CD4-positive, CD25-positive, alpha-beta regulatory T cell (primary cell): ENCODE measurements around the gene TIMM17B. TPM values are rescaled to one million over a fixed set of nuclear protein-coding genes. Genes with fewer than 3 reads are reported as not detected.
A peak's percentile ranks its signal among the peaks of the same experiment; 100 is the strongest.

Source experiments
- ATAC-seq, 2 donors: fragments of 150-1000 bp; cut with Tn5 transposase; one replicate each; pipeline ENCODE4 v1.10.0; 2021; ENCODE audit warnings: low read depth in 2 of 2, moderate number of reproducible peaks in 2 of 2, moderate library complexity in 1 of 2
- DNase-seq, 3 donors: peaks; one replicate each; pipeline versions ENCODE4 v3.0.0 to v3.0.0-alpha.2; 2012 to 2022; ENCODE audit warnings: mixed read lengths in 1 of 3
- H3K27ac ChIP-seq: one replicate; pipeline ENCODE4 v1.7.0; 2013; ENCODE audit warnings: mild to moderate bottlenecking, low read length; ENCODE audit not compliant: insufficient read depth, poor library complexity, severe bottlenecking
- H3K27me3 ChIP-seq: one replicate; pipeline ENCODE4 v1.7.0; 2013; ENCODE audit warnings: low read length; ENCODE audit not compliant: control insufficient read depth, insufficient read depth
- H3K36me3 ChIP-seq: one replicate; pipeline ENCODE4 v1.7.0; 2013; ENCODE audit warnings: mild to moderate bottlenecking, low read length, moderate library complexity; ENCODE audit not compliant: control insufficient read depth, insufficient read depth
- H3K4me1 ChIP-seq: 2 replicates; pipeline ENCODE4 v1.7.0; 2013; ENCODE audit warnings: mild to moderate bottlenecking, low read length; ENCODE audit not compliant: insufficient read depth, control insufficient read depth, poor library complexity, severe bottlenecking
- H3K4me3 ChIP-seq: one replicate; pipeline ENCODE4 v1.7.0; 2013; ENCODE audit warnings: low read depth, mild to moderate bottlenecking, low read length, moderate library complexity
- H3K9me3 ChIP-seq, 2 experiments: 1 replicate in 1 of 2; 2 replicates in 1 of 2; pipeline ENCODE4 v1.7.0; 2013; ENCODE audit warnings: low read length in 2 of 2, mild to moderate bottlenecking in 1 of 2, moderate library complexity in 1 of 2; ENCODE audit not compliant: control insufficient read depth in 2 of 2
- H3K27ac Mint-ChIP-seq, 3 donors: one replicate each; pipeline ENCODE4 v1.8.0; 2020 to 2022; ENCODE audit warnings: mild to moderate bottlenecking in 3 of 3, mixed read lengths in 3 of 3, moderate library complexity in 2 of 3
- H3K27me3 Mint-ChIP-seq: one replicate; pipeline ENCODE4 v1.8.0; 2022; ENCODE audit warnings: mild to moderate bottlenecking, mixed read lengths
- H3K36me3 Mint-ChIP-seq: one replicate; pipeline ENCODE4 v1.8.0; 2020; ENCODE audit warnings: mixed read lengths
- H3K4me1 Mint-ChIP-seq, 4 donors: one replicate each; pipeline ENCODE4 v1.8.0; 2020 to 2022; ENCODE audit warnings: mixed read lengths in 4 of 4, mild to moderate bottlenecking in 1 of 4
- H3K4me3 Mint-ChIP-seq, 4 donors: one replicate each; pipeline ENCODE4 v1.8.0; 2020 to 2022; ENCODE audit warnings: mild to moderate bottlenecking in 4 of 4, mixed read lengths in 4 of 4, moderate library complexity in 3 of 4
- H3K9me3 Mint-ChIP-seq, 7 donors: one replicate each; pipeline ENCODE4 v1.8.0; 2020 to 2022; ENCODE audit warnings: mixed read lengths in 7 of 7, mild to moderate bottlenecking in 3 of 7, moderate library complexity in 2 of 7
- polyA plus RNA-seq, 4 donors: library from polyadenylated mRNA; unstranded; fragments of 300-500 nt; fragmentation: Illumina TruSeq; gene quantifications; one replicate each; pipeline ENCODE4 v1.2.3, GENCODE V29; 2021
- total RNA-seq: library from RNA; stranded (reverse); gene quantifications from one replicate; pipeline ENCODE4 v1.2.3, GENCODE V29; 2022

The TIMM17B gene
- total RNA-seq (31.4 TPM), polyA plus RNA-seq (10 to 100 TPM; 47.6 to 65.1 (median 55.2) TPM)

DNA sequence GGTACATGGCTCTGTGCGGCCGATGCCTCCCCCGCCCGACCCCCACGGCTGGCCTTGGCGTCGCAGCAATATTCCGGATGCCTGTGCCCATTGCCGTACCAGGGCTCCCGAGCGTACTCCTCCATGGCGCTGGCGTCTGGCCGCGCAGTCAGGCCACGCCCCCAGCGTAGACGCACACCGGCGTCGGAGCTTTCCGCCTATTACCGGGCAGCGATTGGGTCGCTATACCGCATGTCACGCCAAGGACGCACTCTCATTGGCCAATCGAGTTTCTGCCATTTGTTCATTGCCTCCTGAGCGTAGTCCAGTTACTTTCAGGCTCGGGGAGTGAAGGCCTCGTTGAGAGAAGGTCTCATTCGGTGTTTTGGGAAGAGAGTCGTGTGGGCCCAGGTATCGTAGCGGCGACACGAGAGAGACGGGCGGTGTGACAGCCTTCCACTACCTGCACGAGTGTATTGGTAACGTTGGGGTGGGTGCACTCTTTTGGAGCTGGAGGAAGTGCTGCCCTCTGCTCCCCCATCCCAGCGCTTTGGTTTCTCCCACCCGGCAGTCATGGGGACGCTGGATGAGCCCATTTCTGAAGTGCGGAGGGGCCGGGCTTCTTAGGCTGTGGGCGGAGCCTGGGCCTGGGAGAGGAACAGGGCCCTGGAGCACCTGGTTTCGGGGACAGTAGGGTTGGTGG is at the start of gene TIMM17B, which contains the start of gene PQBP1:
TIMM17B (minus strand) TSS at position 144 of the 682 bp plus-strand sequence; CDS start at position 125, 19 bp downstream.
PQBP1 (plus strand) TSS at position 306 of the 682 bp plus-strand sequence. CDS start 580 bp downstream, outside the sequence.
- Histone ChIP-seq H3K36me3 (peaks cover 23% of the 10 kb centered on the region), H3K4me1 (peaks cover 19% of the 10 kb centered on the region), H3K4me3 (peak within 1 kb of the TSS; percentile 78), H3K27ac (peak within 1 kb of the TSS; percentile 96), H3K9me3 (no peaks in the 10 kb centered on the region), H3K27me3 (no peaks in the 10 kb centered on the region)
- Mint-ChIP-seq H3K27me3 (no peaks in the 10 kb centered on the region), H3K27ac (peak within 1 kb of the TSS; percentile 95 to 98 (median 96)), H3K4me3 (peak within 1 kb of the TSS; percentile 84 to 97 (median 94)), H3K9me3 (no peaks in the 10 kb centered on the region), H3K4me1 (peaks cover 0 to 42% (median 6%) of the 10 kb centered on the region in 4 donors), H3K36me3 (peaks cover 7% of the 10 kb centered on the region)
- ATAC-seq (peak; percentile 91 to 93), DNase-seq (peak; percentile 83 to 95 (median 90))

DNA sequence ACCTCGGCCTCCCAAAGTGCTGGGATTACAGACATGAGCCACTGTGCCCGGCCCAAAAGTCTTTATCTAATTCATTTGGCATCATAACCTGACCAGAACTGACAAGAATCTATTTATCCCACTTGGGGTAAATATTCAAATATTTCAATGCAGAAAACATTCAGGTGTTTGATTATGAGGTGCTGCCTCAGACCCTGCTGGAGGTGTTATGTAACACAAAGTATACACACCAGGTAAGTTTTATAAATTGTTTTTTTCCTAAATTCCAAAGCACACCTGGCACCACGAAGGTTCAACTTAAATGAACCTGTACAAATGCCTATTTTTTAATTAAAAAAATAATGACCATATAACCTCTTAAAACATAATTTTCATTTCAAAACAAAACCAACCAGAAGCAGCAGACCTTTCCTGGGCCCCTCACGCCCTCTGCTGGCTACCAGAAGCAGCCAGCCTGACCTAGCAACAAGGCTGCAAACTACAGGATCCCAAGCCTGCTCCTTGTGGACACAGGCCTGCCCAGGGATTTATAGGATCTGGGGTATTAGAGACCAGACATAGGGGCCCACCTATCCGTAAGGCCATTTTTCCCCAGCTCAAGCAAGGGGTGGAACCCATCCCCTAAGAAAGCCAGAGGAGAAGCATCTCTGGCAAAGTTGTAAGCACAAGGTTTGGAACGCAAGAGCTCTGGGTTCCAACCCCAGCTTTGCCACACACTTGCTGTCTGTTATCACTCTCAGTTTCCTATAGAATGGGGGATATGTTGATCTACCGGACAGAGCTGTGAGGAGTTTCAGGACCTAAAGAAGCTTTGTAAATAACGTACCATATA is 48.2 kb upstream of the TIMM17B start:
- H3K9me3 Mint-ChIP-seq = no peaks in the 10 kb centered on the region
- peaks cover 18% of the 10 kb centered on the region for H3K36me3 Mint-ChIP-seq
- Histone ChIP-seq H3K9me3 (no peaks in the 10 kb centered on the region), H3K36me3 (no peaks in the 10 kb centered on the region), H3K27me3 (no peaks in the 10 kb centered on the region), H3K4me3 (peak overlapping the region; percentile 62), H3K27ac (peak overlapping the region; percentile 47), H3K4me1 (peaks cover 43% of the 10 kb centered on the region)
- ATAC-seq = peak; percentile 44 to 45
- DNase-seq = peak; percentile 30 to 74 (median 71)
- peaks cover 31 to 67% (median 35%) of the 10 kb centered on the region in 4 donors for H3K4me1 Mint-ChIP-seq
- no peaks in the 10 kb centered on the region for H3K27me3 Mint-ChIP-seq
- peak overlapping the region; percentile 65 to 86 (median 83) for H3K27ac Mint-ChIP-seq
- H3K4me3 Mint-ChIP-seq = peak overlapping the region; percentile 39 to 75 (median 72)

DNA sequence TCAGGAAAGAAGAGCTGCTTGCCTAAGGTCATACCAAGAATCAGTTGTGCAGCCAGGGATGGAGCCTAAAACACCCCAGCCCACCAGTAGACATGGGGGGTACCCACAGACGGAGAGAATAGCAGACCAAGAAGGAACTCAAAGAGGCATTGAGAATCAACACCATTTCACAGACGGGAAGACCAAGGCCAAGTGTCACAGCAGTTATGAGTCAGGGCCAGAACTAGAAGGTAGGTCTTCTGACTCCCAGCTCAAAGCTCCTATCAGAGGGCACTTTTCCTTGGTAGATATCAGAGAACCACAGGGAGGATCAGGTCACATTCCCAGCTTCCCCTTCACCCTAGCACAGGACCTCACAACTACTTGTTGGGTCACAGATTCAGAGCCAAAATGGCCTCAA is 45.3 kb upstream of the TIMM17B start:
- peak overlapping the region; percentile 99 for H3K27ac ChIP-seq
- Mint-ChIP-seq H3K36me3 (peaks cover 15% of the 10 kb centered on the region), H3K4me3 (peak overlapping the region; percentile 44 to 87 (median 64)), H3K27ac (peak overlapping the region; percentile 91 to 98 (median 98)), H3K9me3 (no peaks in the 10 kb centered on the region), H3K4me1 (peaks cover 37 to 86% (median 49%) of the 10 kb centered on the region in 4 donors), H3K27me3 (no peaks in the 10 kb centered on the region)
- H3K9me3 ChIP-seq = no peaks in the 10 kb centered on the region
- H3K36me3 ChIP-seq = no peaks in the 10 kb centered on the region
- H3K4me3 ChIP-seq = peak overlapping the region; percentile 34
- no peaks in the 10 kb centered on the region for H3K27me3 ChIP-seq
- no peak for DNase-seq
- ATAC-seq = no peak
- H3K4me1 ChIP-seq = peaks cover 71% of the 10 kb centered on the region

DNA sequence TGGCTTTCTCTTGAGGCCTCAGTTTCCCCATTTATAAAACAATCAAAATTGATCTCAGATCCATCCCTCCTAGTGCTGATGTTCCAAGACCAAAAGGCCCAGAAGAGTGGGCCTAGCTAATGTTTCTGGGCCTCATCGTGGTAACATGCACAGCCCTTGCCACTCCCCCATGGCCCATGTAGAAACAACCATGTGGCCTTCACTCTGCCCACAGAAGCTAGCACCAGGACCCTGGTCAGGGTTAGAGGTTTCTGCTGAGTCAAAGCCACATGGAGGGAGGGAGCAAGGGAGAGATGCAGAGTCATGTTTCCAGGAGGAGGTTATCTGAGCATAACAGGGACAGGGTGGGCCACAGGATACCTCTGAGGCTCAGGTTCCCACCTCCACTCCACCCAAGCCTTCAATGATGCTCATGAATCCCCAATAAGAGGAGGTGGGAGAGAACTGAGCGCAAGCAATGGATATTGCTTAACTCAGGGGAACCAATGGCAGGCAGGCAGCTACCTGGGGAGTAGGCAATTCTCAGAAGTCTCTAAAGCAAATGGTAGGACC is 42.9 kb upstream of the TIMM17B start:
- no peaks in the 10 kb centered on the region for H3K27me3 Mint-ChIP-seq
- Histone ChIP-seq H3K36me3 (no peaks in the 10 kb centered on the region), H3K27me3 (no peaks in the 10 kb centered on the region), H3K9me3 (no peaks in the 10 kb centered on the region), H3K27ac (peak overlapping the region; percentile 99), H3K4me1 (peaks cover 88% of the 10 kb centered on the region), H3K4me3 (peak overlapping the region; percentile 65)
- ATAC-seq = no peak
- H3K27ac Mint-ChIP-seq = peak overlapping the region; percentile 96 to 98 (median 98)
- peaks cover 10% of the 10 kb centered on the region for H3K36me3 Mint-ChIP-seq
- H3K4me3 Mint-ChIP-seq = peak overlapping the region in 3 of 4 donors; percentile 49 to 88 (median 72)
- peaks cover 40 to 92% (median 58%) of the 10 kb centered on the region in 4 donors for H3K4me1 Mint-ChIP-seq
- H3K9me3 Mint-ChIP-seq = no peaks in the 10 kb centered on the region
- DNase-seq = no peak

DNA sequence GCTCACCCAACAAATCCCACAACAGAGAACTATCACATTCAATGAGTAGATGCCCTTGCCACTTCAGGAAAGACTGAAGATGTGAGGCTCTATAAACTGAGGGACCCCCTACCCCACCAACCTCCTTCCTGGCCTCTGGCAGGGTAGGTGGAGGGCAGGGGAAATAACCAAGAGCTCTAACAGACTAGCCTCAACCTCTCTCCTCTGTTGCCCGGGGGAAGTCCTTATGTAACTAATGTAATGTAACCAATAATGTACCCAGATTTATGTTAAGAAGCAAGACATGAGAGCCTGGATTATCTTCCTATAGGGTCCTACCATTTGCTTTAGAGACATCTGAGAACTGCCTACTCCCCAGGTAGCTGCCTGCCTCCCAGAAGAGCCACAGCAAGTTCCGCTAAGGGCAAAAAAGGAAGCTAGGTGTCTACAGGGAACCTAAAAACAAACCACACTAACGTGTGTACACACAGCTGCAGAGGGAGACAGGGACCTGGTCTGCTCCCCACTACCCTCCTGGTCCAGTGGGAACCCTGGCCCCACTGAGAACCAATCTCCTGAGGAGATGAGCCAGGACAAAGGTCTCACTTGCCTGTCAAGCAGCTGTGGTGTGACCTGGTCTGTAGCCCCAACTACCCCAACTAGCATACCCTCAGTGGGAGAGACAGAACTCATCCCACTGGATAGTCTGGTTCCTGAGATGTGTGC is 42.1 kb upstream of the TIMM17B start:
- Mint-ChIP-seq H3K27ac (peak overlapping the region; percentile 96 to 98 (median 98)), H3K27me3 (no peaks in the 10 kb centered on the region), H3K36me3 (peaks cover 13% of the 10 kb centered on the region), H3K4me3 (peak overlapping the region; percentile 80 to 90 (median 88)), H3K4me1 (peaks cover 41 to 97% (median 63%) of the 10 kb centered on the region in 4 donors), H3K9me3 (no peaks in the 10 kb centered on the region)
- no peaks in the 10 kb centered on the region for H3K36me3 ChIP-seq
- H3K4me1 ChIP-seq = peaks cover 96% of the 10 kb centered on the region
- peak in 2 of 3 donors; percentile 45 to 77 for DNase-seq
- peak; percentile 16 to 18 for ATAC-seq
- peak overlapping the region; percentile 99 for H3K27ac ChIP-seq
- peak overlapping the region; percentile 65 for H3K4me3 ChIP-seq
- H3K27me3 ChIP-seq = no peaks in the 10 kb centered on the region
- H3K9me3 ChIP-seq = no peaks in the 10 kb centered on the region

DNA sequence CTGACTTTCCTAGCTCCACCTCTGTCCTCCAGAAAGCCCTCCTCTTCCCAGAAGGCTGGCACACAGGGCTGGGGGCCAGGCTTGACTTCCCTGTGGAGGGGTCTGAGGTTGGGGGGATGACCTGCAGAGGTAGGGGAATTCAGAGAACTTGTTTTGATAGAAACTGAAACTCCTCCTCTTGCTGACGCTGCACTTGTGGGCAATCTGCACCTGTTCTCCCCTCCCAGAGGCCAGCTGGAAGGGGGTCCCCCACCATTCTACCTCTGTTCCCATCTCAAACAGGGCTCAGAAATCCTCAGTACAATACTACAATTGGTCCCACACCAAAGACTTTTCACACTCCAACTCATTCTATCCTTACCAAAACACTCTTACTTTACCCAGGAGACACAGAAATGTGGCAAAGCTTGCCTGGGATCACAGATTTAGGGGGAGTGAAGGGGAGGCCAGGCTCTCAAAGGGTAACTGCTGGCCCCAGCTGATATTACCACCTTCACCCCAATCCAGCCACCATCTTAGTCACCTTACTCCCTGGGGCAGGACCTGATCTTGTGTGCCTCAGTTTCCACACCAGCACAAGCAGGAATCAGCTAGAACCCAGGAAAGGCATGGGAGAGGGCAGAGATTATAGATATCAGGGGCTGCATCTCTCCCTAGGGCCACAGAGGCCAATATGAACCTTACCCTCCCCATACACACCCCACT is 41.3 kb upstream of the TIMM17B start:
- H3K36me3 ChIP-seq = peaks cover 5% of the 10 kb centered on the region
- Mint-ChIP-seq H3K27me3 (no peaks in the 10 kb centered on the region), H3K27ac (peak overlapping the region; percentile 96 to 98 (median 98)), H3K4me1 (peaks cover 44 to 98% (median 66%) of the 10 kb centered on the region in 4 donors), H3K4me3 (peak overlapping the region; percentile 80 to 90 (median 88)), H3K36me3 (peaks cover 20% of the 10 kb centered on the region), H3K9me3 (no peaks in the 10 kb centered on the region)
- ATAC-seq = peak; percentile 32 to 44
- H3K4me3 ChIP-seq = peak overlapping the region; percentile 65
- peak; percentile 70 to 92 (median 82) for DNase-seq
- H3K4me1 ChIP-seq = peaks cover 97% of the 10 kb centered on the region
- no peaks in the 10 kb centered on the region for H3K9me3 ChIP-seq
- H3K27me3 ChIP-seq = no peaks in the 10 kb centered on the region
- H3K27ac ChIP-seq = peak overlapping the region; percentile 99
